ENCODE results near the gene TCF4. TPM values are rescaled to one million over a fixed set of nuclear protein-coding genes. Genes with fewer than 3 reads are reported as not detected.
A peak's percentile ranks its signal among the peaks of the same experiment; 100 is the strongest.

TCF4 gene
- total RNA-seq, 1 experiment from 2014 or later = 104 TPM

- TF ChIP-seq CREM (CRISPR knock-in tag; IDR thresholded peaks at IDR 0.05) (no peak), KAT7 (CRISPR knock-in tag; IDR thresholded peaks at IDR 0.05; ENCODE audit: borderline replicate concordance) (no peak), E2F4 (CRISPR knock-in tag; IDR thresholded peaks at IDR 0.05; ENCODE audit: borderline replicate concordance, low read depth) (no peak), ZNF232 (CRISPR knock-in tag; IDR thresholded peaks at IDR 0.05) (no peak), ZNF512 (CRISPR knock-in tag; IDR thresholded peaks at IDR 0.05; ENCODE audit: borderline replicate concordance) (no peak)
Observed at GRCh38 chr18:55592106-55592505, 4.1 kb upstream of the TCF4 start (continued).

GRCh38 chr18:55589625-55590291 is 1.8 kb upstream of the TCF4 start:
- Mint-ChIP-seq H3K4me3 (peak overlapping the region; percentile 88), H3K27ac (peak overlapping the region; percentile 96), H3K4me1 (peaks cover 26% of the 10 kb centered on the region), H3K9me3 (no peaks in the 10 kb centered on the region), H3K36me3 (peaks cover 10% of the 10 kb centered on the region), H3K27me3 (ENCODE audit: low read depth) (no peaks in the 10 kb centered on the region)
- ChIA-PET CTCF (interaction anchor here (1.2 kb wide), 1 partner anchor 192 kb away, joined by 5 read pairs; no protein-coding TSS in a partner anchor), POLR2A (interaction anchor here (0.6 to 0.9 kb wide), 3 partner anchors 10 to 329 kb away, joined by 3 read pairs; no protein-coding TSS in a partner anchor)
- ATAC-seq (peak; percentile 86), DNase-seq (ENCODE audit: low spot score) (peak; percentile 96)
- TF ChIP-seq ZNF671 (CRISPR knock-in tag; IDR thresholded peaks at IDR 0.05) (no peak), TEAD4 (CRISPR knock-in tag; IDR thresholded peaks at IDR 0.05) (no peak), ZNF138 (CRISPR knock-in tag; conservative IDR thresholded peaks at IDR 0.05) (no peak), ELF4 (CRISPR knock-in tag; IDR thresholded peaks at IDR 0.05; ENCODE audit: low read depth) (no peak), PRRX2 (CRISPR knock-in tag; IDR thresholded peaks at IDR 0.05) (peak; percentile 76; the same call in 1 of the 2 replicates), NFE2L1 (CRISPR knock-in tag; IDR thresholded peaks at IDR 0.05) (peak; percentile 51; the same call in 1 of the 2 replicates), ZNF121 (CRISPR knock-in tag; IDR thresholded peaks at IDR 0.05) (no peak), TP53 (CRISPR knock-in tag; IDR thresholded peaks at IDR 0.05) (no peak), FOXP1 (CRISPR knock-in tag; IDR thresholded peaks at IDR 0.05; ENCODE audit: borderline replicate concordance) (peak; percentile 72; the same call in 1 of the 2 replicates), SP1 (CRISPR knock-in tag; conservative IDR thresholded peaks at IDR 0.05) (peak; percentile 91), IRF1 (CRISPR knock-in tag; IDR thresholded peaks at IDR 0.05) (no peak), HMGXB4 (CRISPR knock-in tag; IDR thresholded peaks at IDR 0.05) (0 out of 2 replicates have a peak, but pooled peaks have one; percentile 56), ZNF396 (CRISPR knock-in tag; IDR thresholded peaks at IDR 0.05; ENCODE audit: borderline replicate concordance) (no peak), E2F5 (CRISPR knock-in tag; IDR thresholded peaks at IDR 0.05) (no peak), MAX (CRISPR knock-in tag; IDR thresholded peaks at IDR 0.05) (peak; percentile 83), ERG (CRISPR knock-in tag; IDR thresholded peaks at IDR 0.05) (peak; percentile 83; the same call in 1 of the 2 replicates), ATF3 (CRISPR knock-in tag; conservative IDR thresholded peaks at IDR 0.05) (no peak), FOXK1 (CRISPR knock-in tag; IDR thresholded peaks at IDR 0.05) (peak; percentile 99), NR1H2 (CRISPR knock-in tag; IDR thresholded peaks at IDR 0.05) (no peak), ZNF416 (CRISPR knock-in tag; IDR thresholded peaks at IDR 0.05) (no peak), GRHL2 (CRISPR knock-in tag; IDR thresholded peaks at IDR 0.05; ENCODE audit: insufficient replicate concordance, severe bottlenecking) (no peak), TEAD1 (CRISPR knock-in tag; IDR thresholded peaks at IDR 0.05) (0 out of 2 replicates have a peak, but pooled peaks have one; percentile 62), ZBTB21 (CRISPR knock-in tag; IDR thresholded peaks at IDR 0.05; ENCODE audit: borderline replicate concordance) (no peak), ZNF317 (CRISPR knock-in tag; IDR thresholded peaks at IDR 0.05; ENCODE audit: borderline replicate concordance, low read depth) (no peak), GTF2I (CRISPR knock-in tag; conservative IDR thresholded peaks at IDR 0.05) (no peak)

Measured in WTC11 (cell line).